Skin epidermis (tissue), 12 donors: ENCODE measurements around the gene ARID1B.

ENCODE experiments used
- H3K27ac ChIP-seq, 21 experiments: fragments of 200-600 bp; sonication (generic) in 11 of 21; one replicate each; pipeline ENCODE4 v1.5.0; 2020; ENCODE audit warnings: mild to moderate bottlenecking in 3 of 21, inconsistent platforms in 2 of 21, moderate library complexity in 2 of 21
- H3K4me3 ChIP-seq, 7 experiments: fragments of 200-600 bp; sonication (generic) in 2 of 7; one replicate each; pipeline ENCODE4 v1.5.0; 2020; ENCODE audit warnings: inconsistent platforms in 2 of 7, mild to moderate bottlenecking in 2 of 7, moderate library complexity in 1 of 7

ARID1B gene

DNA sequence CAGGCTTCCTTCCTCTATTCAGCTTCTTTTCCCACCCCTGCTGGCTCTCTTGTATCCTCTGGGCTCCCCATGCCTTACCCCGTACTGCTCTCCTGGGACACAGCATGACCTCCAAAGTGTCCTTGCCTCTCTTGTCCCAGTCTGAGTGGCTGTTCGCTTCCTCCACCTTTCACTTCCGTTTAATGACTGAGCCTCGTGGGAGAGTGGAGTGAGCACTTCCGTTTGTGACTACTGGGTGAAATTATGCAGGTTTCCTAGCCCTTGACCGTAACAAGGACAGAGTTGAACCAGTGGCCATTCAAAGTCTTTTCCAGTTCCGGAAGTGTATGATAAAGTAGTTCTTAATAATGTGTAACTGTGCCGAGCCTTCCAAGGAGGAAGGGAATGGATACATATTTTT is 109.2 kb downstream of the ARID1B start:
- peak overlapping the region in 1 of 21 experiments; percentile 35 for H3K27ac ChIP-seq
- no peak overlapping the region for H3K4me3 ChIP-seq

DNA sequence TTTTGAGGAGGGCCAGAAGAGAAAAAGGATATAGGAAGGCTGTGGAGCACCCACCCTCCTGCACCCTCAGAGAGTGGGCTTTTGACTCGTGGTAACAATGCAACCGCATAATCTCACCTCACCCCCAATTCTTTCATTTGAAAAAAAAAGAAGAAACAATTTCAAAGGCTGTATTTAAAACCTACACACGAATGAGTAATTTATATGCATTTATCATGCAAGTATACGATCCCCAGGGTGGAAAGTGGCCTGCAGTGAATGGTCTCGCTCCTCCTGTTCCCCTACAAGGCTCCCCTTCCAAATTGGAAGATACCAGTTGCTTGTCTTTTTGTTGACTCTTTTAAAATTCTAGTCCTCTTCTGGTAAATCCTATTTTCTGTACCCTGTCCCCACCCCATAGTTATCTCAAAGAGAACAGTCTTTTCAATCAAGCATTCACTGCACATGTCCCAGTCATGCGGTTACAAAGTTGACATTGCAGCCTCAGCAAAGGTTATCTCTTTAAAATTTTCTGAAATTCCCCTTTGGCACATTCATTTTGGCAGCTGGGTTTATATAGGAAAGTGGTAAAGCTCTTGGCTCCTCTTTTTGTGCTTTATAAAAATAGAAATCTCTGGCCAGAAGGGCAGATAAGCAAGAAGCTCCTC is 110.6 kb downstream of the ARID1B start:
- no peak overlapping the region for H3K4me3 ChIP-seq
- no peak overlapping the region for H3K27ac ChIP-seq

DNA sequence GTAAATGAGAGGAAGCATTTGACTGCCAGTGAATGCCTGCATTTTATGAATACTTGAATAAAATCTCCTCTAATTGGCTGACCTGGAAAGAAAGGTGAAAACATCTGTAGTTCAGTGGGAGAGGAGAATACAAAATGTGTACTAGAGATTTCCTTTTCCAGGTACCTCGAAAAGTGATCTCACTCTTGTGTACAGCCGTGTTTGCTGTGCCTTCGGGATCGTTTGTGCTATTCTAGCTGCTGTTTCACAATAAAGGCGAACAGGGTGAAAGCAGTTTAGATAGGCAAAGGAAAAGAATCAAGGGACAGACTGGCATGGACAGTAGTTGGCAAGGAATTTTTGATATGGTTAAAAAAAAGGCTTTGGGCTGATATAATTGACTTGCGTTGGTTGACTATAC is 112.3 kb downstream of the ARID1B start:
- H3K4me3 ChIP-seq, result no peak overlapping the region
- no peak overlapping the region for H3K27ac ChIP-seq

DNA sequence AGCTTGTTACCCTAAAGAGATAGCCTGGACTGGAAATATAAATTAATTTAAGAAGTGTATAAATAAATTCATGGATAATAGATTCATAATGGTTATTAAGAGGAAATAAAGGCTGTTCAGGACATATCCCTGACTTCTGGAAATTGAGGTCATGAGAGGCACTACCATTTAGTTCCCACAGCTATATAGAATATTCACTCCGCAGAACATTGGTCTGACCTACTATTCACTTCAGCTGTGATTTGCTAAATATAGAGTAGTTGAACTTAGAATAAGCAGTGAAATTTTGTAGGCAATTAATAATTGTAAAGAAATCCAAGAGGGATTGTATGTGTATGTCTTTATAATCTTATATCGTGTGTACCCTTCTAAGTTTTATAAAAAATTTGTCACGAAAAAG is 112.8 kb downstream of the ARID1B start:
- H3K27ac ChIP-seq, result no peak overlapping the region
- H3K4me3 ChIP-seq, result no peak overlapping the region

DNA sequence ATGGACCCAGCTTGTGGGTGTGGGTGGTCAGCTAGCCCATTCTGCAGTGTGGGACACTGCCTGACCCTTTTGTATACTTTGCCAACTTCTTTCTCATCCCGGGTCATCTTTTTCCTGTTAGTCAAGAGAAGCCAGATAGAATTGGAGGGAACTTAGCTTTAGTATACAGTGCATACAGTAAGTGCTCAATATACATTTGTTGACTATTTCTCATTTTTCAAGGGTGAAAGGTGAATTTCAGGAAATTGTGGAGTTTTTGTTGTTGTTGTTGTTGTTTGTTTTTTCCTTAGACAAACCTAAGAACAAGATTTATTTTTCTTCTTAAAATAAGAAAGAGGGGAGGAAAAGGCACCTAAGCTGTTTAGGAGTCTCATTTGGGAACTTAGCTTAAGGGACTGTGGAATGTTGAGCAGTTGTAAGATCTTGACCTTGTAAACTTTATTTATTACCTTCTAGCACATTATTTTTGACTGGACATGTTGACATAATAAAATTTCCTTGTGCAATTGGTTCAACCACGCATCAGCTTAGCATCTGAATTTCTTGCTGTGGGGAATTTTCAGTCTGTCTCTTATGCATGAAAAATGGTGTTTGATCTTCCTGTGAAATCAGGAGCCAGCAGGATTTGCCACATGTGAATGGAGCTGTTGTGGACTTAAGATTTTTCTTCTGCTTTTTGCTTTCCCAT is 113.6 kb downstream of the ARID1B start:
- Histone ChIP-seq H3K27ac (no peak overlapping the region), H3K4me3 (no peak overlapping the region)

DNA sequence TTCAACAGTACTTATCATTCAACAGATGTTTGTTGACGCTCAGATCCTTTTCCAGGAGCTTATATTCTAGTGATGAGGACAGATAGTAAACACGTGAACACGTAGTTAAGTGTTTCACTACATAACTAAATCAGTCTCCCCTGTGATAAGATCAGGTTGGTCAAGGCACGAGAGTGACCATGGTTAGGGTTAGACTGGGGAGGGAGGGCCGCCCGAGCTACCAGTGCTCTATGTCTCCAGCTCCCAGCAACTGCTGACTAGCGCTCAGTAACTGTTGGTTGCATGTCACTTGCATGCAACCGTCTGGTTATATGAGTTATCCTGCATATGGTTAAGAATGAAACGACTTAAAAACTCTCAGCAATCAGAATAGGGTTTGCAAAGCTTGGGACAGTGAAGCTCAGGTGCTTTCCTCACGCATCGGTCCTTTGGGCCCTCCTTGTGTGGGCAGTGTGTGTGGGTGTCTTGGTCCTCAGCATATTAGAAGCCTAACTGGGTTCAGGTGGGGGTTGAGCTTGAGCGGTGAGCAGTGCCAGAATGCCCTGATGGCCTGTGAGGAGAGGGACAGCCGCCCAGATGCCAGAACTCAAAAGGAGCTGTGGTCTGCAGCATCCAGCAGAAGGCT is 120.8 kb downstream of the ARID1B start:
- Histone ChIP-seq H3K4me3 (no peak overlapping the region), H3K27ac (no peak overlapping the region)

DNA sequence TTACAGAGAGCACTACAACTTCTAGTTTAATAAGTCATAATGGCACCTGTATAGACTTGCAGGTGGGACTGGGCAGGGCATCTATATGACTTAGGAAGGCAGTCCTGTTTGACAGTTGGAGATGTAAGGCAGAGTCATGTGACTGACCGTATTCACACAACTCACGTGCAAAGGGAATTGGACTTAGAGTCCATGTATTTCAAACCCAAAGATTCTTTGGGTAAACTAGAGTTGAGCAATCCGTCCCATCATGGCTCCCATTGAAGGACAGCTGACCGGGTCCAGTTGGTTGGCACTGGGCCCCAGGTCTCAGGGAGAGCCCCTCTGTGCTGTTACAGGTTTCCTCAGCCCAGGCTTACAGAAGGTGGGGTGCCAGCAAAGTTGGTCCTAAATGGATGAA is 121.9 kb downstream of the ARID1B start:
- Histone ChIP-seq H3K27ac (no peak overlapping the region), H3K4me3 (no peak overlapping the region)

DNA sequence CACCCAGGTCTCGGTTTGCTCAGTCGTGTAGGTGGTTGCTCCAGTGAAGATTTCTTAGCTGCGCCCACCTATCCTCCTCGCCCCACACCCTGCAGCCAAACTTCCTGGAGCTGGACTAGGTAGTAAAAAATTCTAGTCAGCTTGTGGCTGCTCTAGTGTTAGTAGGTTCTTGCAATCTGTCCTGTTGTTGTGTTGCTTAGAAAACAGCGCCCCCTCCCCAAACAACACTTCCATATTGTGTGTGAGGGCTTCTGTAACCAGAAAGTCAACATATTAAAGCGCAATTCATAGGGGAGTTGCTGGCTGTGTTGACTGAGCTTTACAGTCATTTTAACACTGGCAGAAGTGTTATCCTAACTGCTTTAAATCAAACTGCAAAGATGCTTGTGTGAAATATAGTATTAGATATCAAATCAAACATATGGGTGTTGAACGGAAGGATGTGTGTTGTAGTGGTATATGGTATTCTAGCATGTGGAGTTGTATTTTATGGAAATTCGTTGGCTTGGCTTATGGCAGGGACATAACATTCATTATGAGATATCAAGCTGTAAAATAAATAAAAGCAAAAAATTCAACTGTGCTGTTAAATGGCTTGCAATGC is 122.5 kb downstream of the ARID1B start:
- Histone ChIP-seq H3K27ac (no peak overlapping the region), H3K4me3 (no peak overlapping the region)

DNA sequence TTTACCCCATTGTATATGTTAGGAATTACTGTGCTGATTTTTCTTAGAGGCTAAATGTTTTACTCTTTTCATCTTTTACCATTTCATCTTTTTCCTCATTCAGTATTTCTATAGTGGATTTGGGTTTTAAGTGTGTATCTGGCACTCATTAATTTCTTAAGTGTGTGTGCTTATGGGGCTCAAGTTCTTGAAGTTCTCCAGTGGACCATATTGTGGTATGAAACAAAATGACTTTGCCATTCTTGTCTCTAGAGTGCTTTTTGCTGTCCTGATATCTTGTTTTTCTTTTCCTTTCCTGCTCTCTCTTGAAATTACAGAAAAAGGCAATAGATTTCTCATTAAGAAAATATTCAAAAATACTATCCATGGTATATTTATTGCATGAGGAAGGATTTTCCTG is 123.1 kb downstream of the ARID1B start:
- H3K27ac ChIP-seq, result no peak overlapping the region
- H3K4me3 ChIP-seq, result no peak overlapping the region

DNA sequence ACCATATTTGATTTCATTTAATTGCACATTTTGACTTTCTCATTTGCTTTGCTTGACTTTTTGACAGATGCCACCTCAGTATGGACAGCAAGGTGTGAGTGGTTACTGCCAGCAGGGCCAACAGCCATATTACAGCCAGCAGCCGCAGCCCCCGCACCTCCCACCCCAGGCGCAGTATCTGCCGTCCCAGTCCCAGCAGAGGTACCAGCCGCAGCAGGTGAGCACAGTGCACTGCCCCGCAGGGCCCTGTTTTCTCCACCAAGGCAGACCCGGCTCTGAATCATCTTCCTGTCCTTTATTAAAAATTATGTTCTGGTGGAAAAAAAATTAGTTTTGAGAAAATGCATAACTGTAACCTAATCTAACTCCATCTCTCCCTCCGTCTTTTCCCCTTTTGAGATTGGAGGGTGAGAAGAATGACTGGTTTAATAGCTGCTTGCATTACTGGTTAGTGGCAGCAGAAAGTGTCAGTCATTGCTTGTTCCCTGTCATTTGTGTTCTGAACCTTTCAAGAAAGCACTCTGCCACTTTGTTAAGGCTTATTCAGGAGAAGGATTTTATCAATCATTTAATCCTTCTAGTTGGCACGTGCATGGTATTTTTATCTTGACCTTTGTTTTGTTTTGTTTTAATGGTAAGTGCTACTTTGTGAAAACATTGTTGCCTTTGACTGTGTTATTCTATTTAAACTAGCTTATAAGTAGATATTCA is 124.3 kb downstream of the ARID1B start:
- H3K27ac ChIP-seq, result no peak overlapping the region
- no peak overlapping the region for H3K4me3 ChIP-seq

DNA sequence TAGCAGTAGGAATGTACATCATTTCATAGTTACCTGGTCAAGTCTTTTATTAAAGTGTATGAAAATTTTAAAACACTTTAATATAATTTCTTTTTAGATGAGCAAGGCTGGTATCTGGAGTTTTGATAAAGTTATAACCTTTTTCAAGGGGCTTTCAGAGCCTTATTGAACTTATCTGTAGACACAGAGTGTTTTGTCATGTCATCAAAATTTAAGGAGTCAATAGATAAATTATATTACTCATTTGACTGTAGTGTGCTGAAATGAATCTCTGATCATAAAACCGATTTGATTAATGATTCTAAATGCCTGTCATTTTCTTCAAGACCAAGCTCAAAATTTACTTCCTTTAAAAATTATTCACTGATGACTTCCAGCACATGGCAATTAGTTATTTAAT is 125.6 kb downstream of the ARID1B start:
- H3K27ac ChIP-seq, result no peak overlapping the region

DNA sequence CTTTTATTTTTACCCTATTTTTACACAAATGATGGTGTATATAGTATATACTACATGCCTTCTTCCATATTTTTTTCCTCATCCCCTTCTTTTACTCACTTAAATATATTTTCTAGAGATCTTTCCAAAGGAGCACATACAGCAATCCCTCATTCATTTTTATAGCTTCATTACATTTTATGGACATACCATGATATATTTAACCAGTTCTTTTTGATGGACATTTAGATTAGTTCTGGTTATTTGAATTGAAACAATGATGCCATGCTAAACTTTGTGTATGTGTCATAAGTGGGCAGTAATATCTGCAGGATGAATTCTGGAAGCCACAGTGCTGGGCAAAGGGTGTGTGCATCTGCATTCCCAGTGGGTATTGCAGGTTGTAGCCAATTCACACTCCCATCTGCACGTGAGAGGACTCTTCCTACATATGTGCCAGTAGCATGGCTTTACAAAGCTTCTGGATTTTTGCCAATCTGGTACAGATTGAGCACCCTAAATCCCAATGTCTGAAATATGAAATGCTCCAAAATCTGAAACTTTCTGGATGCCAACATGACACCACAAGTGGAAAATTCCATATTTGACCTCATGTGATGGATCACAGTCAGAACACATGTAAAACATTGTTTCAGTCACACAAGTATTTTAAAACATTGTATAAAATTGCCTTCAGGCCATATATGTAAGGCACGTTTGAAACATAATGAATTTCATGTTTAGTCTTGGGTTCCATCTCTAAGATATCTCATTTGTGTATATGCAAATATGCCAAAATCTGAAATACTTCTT is 127.2 kb downstream of the ARID1B start:
- H3K4me3 ChIP-seq, result no peak overlapping the region
- H3K27ac ChIP-seq, result no peak overlapping the region

More for the DNA sequence above, 125.6 kb downstream of the ARID1B start:
- no peak overlapping the region for H3K4me3 ChIP-seq

DNA sequence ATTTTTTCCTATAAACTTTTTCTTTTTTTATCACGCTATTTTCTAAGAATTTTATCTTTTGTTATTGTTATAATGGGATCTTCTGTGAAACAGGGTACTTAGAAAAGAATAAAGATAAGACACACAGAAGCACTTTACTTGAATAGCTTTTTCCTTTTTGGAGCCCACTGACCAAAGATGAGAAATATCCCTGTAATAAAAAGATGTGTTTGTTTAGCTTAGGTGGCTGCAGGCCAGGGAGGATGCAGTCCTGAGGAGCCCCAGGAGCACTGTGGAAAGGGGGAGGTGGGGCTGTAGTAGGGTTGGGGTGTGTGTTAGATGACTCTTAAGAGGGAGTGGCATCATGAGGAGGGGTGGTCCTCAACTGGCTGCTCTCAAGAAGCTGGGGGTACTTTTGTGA is 128.6 kb downstream of the ARID1B start:
- no peak overlapping the region for H3K4me3 ChIP-seq
- H3K27ac ChIP-seq, result no peak overlapping the region

DNA sequence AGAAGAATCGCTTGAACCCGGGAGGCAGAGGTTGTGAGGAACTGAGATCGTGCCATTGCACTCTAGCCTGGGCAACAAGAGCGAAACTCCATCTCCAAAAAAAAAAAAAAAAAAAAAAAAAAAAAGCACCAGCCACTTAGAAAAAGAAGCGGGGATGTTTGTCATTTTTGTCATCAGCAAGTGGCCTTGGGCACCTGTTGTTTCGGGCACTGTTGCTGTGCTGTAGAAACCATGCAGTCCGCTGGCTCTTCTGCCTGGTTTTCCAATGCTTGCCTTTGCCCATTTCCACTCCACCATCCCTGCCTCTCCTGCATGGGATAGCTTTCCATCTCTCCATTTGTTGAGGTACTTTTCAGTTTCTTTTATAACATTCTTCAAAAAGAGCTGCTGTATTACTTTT is 129.3 kb downstream of the ARID1B start:
- no peak overlapping the region for H3K27ac ChIP-seq
- H3K4me3 ChIP-seq, result no peak overlapping the region

DNA sequence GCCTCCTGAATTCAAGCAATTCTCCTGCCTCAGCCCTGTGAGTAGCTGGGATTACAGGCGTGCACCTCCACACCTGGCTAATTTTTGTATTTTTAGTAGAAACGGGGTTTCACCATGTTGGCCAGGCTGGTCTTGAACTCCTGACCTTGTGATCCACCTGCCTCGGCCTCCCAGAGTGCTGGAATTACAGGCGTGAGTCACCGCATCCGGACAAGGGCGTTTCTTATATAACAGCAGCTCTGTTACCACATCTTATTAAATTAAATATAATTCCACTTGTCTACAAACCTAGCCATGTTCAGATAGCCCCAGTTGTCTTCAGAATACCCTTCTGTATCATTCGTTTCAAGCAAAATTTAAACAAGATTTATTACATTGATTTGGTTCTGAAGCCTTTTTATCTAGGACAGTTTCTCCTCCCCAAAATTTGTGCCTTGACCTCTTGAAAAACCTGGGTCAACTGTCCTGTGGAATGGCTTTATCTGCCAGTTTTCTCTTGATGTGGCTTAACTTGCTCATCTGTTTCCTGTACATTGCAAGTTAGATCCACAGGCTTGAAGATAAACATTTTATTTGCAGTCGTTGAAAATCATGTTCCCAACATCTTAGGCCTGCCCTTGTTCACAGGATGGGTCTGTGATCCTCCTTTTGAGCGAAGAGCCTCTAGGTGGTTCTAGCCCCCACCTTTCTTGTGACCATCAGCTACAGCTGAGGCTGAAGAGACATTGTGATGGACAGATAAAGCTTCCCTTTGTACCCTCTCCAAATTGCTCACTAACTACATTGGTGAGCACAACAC is 132.2 kb downstream of the ARID1B start:
- Histone ChIP-seq H3K27ac (no peak overlapping the region), H3K4me3 (no peak overlapping the region)

DNA sequence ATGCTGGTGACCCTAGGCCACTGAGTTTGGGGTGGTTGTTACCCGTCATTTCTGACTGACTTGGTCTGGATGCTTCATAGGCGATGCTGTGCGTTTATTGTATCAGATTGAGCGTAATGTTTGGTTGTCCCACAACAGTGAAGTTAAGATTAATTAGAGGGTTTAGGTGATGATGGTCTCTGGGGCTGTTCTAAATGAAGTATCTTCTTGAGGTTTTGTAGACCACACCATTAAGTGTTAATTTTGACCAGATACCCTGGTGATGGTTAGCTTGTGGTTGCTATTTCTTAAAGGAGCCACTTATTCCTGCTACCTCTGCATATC is 132.8 kb downstream of the ARID1B start:
- Histone ChIP-seq H3K4me3 (no peak overlapping the region), H3K27ac (no peak overlapping the region)

DNA sequence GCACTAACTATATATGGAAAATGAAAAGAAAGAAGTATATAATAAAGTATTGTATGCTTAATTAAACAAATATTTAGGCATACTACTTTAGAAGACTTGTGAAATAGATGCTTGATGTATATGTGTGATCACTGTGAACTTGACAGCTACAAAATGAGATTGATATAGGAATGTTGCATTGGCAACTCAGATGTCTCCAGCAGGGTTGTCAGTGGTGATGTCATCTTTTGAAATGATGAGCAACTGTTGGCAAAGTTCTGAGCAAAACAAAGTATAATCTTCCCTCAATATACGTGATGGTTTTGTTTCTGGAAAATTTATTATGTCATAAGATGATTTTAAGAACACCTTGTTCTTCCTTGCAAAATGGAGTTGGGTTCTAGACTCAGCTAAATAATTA is 133.8 kb downstream of the ARID1B start:
- Histone ChIP-seq H3K27ac (no peak overlapping the region), H3K4me3 (no peak overlapping the region)

DNA sequence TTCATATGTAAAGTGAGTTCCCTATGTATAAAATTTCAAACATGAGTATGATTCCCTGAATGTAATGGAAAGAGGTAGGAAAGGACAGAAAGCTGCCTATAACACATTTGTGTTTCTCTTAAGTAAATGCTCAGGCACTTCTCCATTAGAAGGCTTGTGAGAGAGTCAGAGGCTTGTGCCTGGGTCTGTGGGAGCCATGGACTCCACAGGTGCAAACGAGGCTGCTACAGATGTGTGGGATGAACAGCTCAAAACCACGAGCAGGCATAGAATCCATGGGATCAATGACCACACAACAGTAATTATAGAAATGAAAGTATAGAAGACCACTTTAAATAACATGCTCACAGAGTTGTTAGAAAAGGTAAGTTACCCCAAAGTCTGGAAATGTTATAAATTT is 134.4 kb downstream of the ARID1B start:
- Histone ChIP-seq H3K27ac (no peak overlapping the region), H3K4me3 (no peak overlapping the region)

DNA sequence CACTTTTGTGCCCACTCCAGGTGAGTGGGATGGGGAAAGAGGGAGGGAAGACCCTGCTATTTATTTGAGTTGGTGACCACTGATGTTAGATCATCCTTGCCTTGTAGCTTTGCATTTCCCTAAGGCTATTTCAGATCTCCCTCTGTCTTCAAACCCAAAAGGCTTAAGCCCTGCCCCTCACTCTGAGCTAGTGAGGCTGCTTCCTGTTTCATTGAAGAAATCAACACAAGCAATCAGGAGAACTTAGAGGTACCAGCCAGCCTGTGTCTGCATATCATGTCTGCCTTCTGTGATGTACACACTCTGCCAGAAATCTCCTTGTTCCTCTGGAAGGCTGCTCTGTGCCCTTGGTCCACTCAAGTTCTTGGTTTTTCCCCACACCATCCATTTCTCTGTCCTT is 135.3 kb downstream of the ARID1B start:
- Histone ChIP-seq H3K4me3 (no peak overlapping the region), H3K27ac (no peak overlapping the region)
